Heart right ventricle (tissue), 16 donors: ENCODE measurements around the gene DLGAP1. TPM values are rescaled to one million over a fixed set of nuclear protein-coding genes. Genes with fewer than 3 reads are reported as not detected.

Experiments
- ATAC-seq, 8 donors: fragments of 200-7000 bp; cut with Tn5 transposase; one replicate each; pipeline ENCODE4 v1.9.1; 2020; ENCODE audit warnings: mild to moderate bottlenecking in 8 of 8, moderate library complexity in 8 of 8, moderate number of reproducible peaks in 1 of 8
- DNase-seq, 2 donors: peaks; one replicate each; pipeline ENCODE4 v3.0.0-alpha.2; 2020
- H3K27ac ChIP-seq, 10 donors: fragments of 200-600 bp; sonication (generic) in 2 of 10; one replicate each; pipeline versions ENCODE4 v1.5.0 to v1.8.0; 2020 to 2022; ENCODE audit warnings: mild to moderate bottlenecking in 3 of 10
- H3K27me3 ChIP-seq, 7 donors: fragments of 200-600 bp; one replicate each; pipeline ENCODE4 v1.8.0; 2021 to 2022; ENCODE audit warnings: mild to moderate bottlenecking in 2 of 7
- H3K36me3 ChIP-seq, 9 donors: fragments of 200-600 bp; sonication (generic) in 1 of 9; one replicate each; pipeline versions ENCODE4 v1.5.0 to v1.8.0; 2020 to 2022; ENCODE audit warnings: mild to moderate bottlenecking in 2 of 9
- H3K4me1 ChIP-seq, 9 donors: fragments of 200-600 bp; sonication (generic) in 1 of 9; one replicate each; pipeline versions ENCODE4 v1.5.0 to v1.8.0; 2020 to 2022; ENCODE audit warnings: mild to moderate bottlenecking in 4 of 9
- H3K4me3 ChIP-seq, 10 donors: fragments of 200-600 bp; sonication (generic) in 2 of 10; one replicate each; pipeline versions ENCODE4 v1.5.0 to v1.8.0; 2020 to 2022; ENCODE audit warnings: mild to moderate bottlenecking in 7 of 10, moderate library complexity in 2 of 10
- H3K9me3 ChIP-seq, 11 donors: fragments of 200-600 bp in 10 of 11; sonication (generic) in 2 of 11; one replicate each; pipeline versions ENCODE4 v1.5.0 to v1.8.0; 2013 to 2022; ENCODE audit warnings: mild to moderate bottlenecking in 2 of 11, control low read depth in 1 of 11, moderate library complexity in 1 of 11
- CTCF ChIP-seq, 9 donors: fragments of 200-600 bp; sonication (generic) in 2 of 9; IDR thresholded peaks; one replicate each; pipeline versions ENCODE4 v1.5.0 to v1.8.0; 2021 to 2022; ENCODE audit warnings: antibody characterized with exemption in 9 of 9, mild to moderate bottlenecking in 5 of 9, moderate library complexity in 1 of 9
- whole genome bisulfite sequencing, 2 donors: extraction: QIAGEN DNeasy Blood & Tissue Kit; methylation state at CpG; one replicate each; pipeline ENCODE4 v1.1.7; 2013; ENCODE audit warnings: inconsistent platforms in 1 of 2; 5-methylcytosine and 5-hydroxymethylcytosine counted together
- intact Hi-C, 10 donors: fragments of 100-400 bp; cut with DNase I; formaldehyde crosslinking; loops; one replicate each; pipeline versions ENCODE4 v1.11.1 to v1.14.2; 2022
- polyA plus RNA-seq, 2 donors: library from polyadenylated mRNA; stranded (reverse); fragments of 200-250 nt; gene quantifications; one replicate each; pipeline ENCODE4 v1.2.3, GENCODE V29; 2013
- total RNA-seq, 10 donors: library from RNA; stranded (reverse); fragmentation: NEBNext Ultra II Directional in 3 of 10; extraction: Animal tissue kit (Norgen Biotek cat#: 25700) in 3 of 10; gene quantifications; one replicate each; pipeline versions ENCODE4 v1.2.1 to v1.2.4, GENCODE V29; 2021 to 2023
- donor health status: Arrhythmogenic right ventricular cardiomyopathy.
- donor health status: ischemic (EF 13 %, LVEDD 7.1; RV severe dilation, severe dysfunction).
- donor health status: healthy with polysubstance abuse.
- donor health status: DM: no; HTN: yes; CAD: no.
- donor health status: DM: no; HTN: no; CAD: no.
- donor health status: ischemic (EF 25% LVEDD 6.9; RV normal size, moderate dysfunction).
- donor health status: ischemic (EF 25% LVEDD 5.7; RV mildly dilated, moderate dysfunction).
- donor health status: healthy.
- donor health status: DM: yes; HTN: yes; CAD: no.
- donor health status: Ischemic cardiomyopathy.
- donor health status: ischemic (EF 35%, LVEDD 5.7; RV mildly dilated, moderate dysfunction).
- donor health status: nonischemic (EF 11% LVEDD 7.7; RV severe dilation, severe dysfunction).
- donor health status: DM: yes; HTN: yes; CAD: no.
- donor health status: PGD.
- donor health status: ischemic (EF 29% LVEDD 5.4; RV normal size, mild dysfunction).
- donor health status: nonischemic (EF 23%, LVEDD 6.1; RV moderate dilation, normal function).

Gene DLGAP1
- total and polyA plus RNA-seq, 12 donors: 0.07 to 7.2 (median 1.0) TPM; not detected in 2

- Histone ChIP-seq H3K27me3 (no peaks in the 10 kb centered on the region), H3K36me3 (no peaks in the 10 kb centered on the region), H3K27ac (peak overlapping the region in 1 of 10 donors; percentile 87), H3K4me3 (no peak overlapping the region), H3K9me3 (no peaks in the 10 kb centered on the region), H3K4me1 (peaks cover 0 to 17% (median 0%) of the 10 kb centered on the region in 9 donors)
- 57 to 68% methylated on average over 14 of the region's 14 CpGs for WGBS, 2 donors
- no peak for TF ChIP-seq CTCF (IDR thresholded peaks at IDR 0.05)
- intact Hi-C loops: loop anchor here in 1 of 10 donors (10.0 kb wide), 1 partner anchor 67 kb away; no protein-coding TSS in a partner anchor
- DNase-seq (no peak), ATAC-seq (peak in 4 of 8 donors; percentile 38 to 58 (median 48))
These were observed 707.7 kb downstream of the DLGAP1 start for GRCh38 chr18:3747176-3747973.

GRCh38 chr18:3742541-3742940 is 712.6 kb downstream of the DLGAP1 start:
- H3K36me3 ChIP-seq: no peaks in the 10 kb centered on the region
- H3K4me3 ChIP-seq: no peak overlapping the region
- 26 to 37% methylated on average over 1 of the region's 1 CpG for whole genome bisulfite sequencing, 2 donors
- no peaks in the 10 kb centered on the region for H3K27me3 ChIP-seq
- H3K4me1 ChIP-seq: peaks cover 0 to 6% (median 0%) of the 10 kb centered on the region in 9 donors
- ATAC-seq (no peak), DNase-seq (no peak)
- H3K27ac ChIP-seq: no peak overlapping the region
- H3K9me3 ChIP-seq: peaks cover 0 to 4% (median 0%) of the 10 kb centered on the region in 11 donors
- intact Hi-C loops: loop anchor here in 1 of 10 donors (10.0 kb wide), 1 partner anchor 72 kb away; no protein-coding TSS in a partner anchor
- no peak for TF ChIP-seq CTCF (IDR thresholded peaks at IDR 0.05)

GRCh38 chr18:3741333-3741732 is 713.8 kb downstream of the DLGAP1 start:
- WGBS, 2 donors: 98 to 100% methylated on average over 1 of the region's 1 CpG
- H3K27me3 ChIP-seq: no peaks in the 10 kb centered on the region

More at GRCh38 chr18:3741333-3741732, 713.8 kb downstream of the DLGAP1 start:
- H3K36me3 ChIP-seq: no peaks in the 10 kb centered on the region
- no peak for DNase-seq
- no peak for ATAC-seq
- TF ChIP-seq CTCF (IDR thresholded peaks at IDR 0.05): no peak
- H3K4me3 ChIP-seq: no peak overlapping the region
- H3K27ac ChIP-seq: no peak overlapping the region
- intact Hi-C loops: loop anchor here in 1 of 10 donors (10.0 kb wide), 1 partner anchor 73 kb away; no protein-coding TSS in a partner anchor
- peaks cover 0 to 4% (median 0%) of the 10 kb centered on the region in 11 donors for H3K9me3 ChIP-seq
- no peaks in the 10 kb centered on the region for H3K4me1 ChIP-seq
